PC-9 (cell line): Measurements from ENCODE around the gene NASP.

Experiments used
- EZH2 ChIP-seq: fragments of 200-600 bp; sonication (generic); IDR thresholded peaks from 2 replicates; pipeline ENCODE4 v1.8.0; 2017; ENCODE audit warnings: antibody characterized with exemption, low read depth
- TF ChIP-seq, protein P1 (sequence below): fragments of 200-600 bp; sonication (generic); conservative IDR thresholded peaks from 2 replicates; pipeline ENCODE4 v1.6.1; 2017; ENCODE audit warnings: mixed run types, antibody characterized with exemption, mild to moderate bottlenecking, moderate library complexity

DNA sequence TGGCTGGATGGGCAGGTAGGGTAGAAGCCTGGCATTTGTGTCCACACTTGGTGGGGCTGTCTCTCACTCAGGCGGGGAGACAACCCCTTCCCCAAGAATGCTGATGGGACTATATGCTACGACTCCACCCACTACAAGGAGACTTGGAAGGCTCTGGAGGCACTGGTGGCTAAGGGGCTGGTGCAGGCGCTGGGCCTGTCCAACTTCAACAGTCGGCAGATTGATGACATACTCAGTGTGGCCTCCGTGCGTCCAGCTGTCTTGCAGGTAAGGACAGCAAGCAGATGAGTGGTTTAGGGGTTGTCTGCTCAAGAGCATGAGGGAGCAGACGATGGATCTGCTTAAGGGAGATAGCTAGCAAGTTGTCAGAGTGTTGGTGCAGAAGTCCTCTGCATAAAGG, 15.9 kb upstream of the NASP start:
- TF ChIP-seq, protein P1, sequence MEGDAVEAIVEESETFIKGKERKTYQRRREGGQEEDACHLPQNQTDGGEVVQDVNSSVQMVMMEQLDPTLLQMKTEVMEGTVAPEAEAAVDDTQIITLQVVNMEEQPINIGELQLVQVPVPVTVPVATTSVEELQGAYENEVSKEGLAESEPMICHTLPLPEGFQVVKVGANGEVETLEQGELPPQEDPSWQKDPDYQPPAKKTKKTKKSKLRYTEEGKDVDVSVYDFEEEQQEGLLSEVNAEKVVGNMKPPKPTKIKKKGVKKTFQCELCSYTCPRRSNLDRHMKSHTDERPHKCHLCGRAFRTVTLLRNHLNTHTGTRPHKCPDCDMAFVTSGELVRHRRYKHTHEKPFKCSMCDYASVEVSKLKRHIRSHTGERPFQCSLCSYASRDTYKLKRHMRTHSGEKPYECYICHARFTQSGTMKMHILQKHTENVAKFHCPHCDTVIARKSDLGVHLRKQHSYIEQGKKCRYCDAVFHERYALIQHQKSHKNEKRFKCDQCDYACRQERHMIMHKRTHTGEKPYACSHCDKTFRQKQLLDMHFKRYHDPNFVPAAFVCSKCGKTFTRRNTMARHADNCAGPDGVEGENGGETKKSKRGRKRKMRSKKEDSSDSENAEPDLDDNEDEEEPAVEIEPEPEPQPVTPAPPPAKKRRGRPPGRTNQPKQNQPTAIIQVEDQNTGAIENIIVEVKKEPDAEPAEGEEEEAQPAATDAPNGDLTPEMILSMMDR, result no peak
- no peak for TF ChIP-seq EZH2
